HG03520 (cell line): ENCODE data around the gene TTC23L.
A peak's percentile ranks its signal among the peaks of the same experiment; 100 is the strongest.
"Not testable (repeated sequence)": the region's sequence is repeated elsewhere in the genome, so short reads cannot be mapped to it uniquely, and the experiment has no call there.

Experiments used
- ATAC-seq: cut with Tn5 transposase; IDR thresholded peaks from one replicate; pipeline ENCODE4 v1.9.1; 2021; ENCODE audit warnings: mild to moderate bottlenecking, moderate library complexity; ENCODE audit not compliant: unreplicated experiment

The TTC23L gene

GRCh38 chr5:34916518-34916917 lies 77.6 kb downstream of the TTC23L start:
- ATAC-seq, result no peak

- no peak for ATAC-seq
These were observed 79.1 kb downstream of the TTC23L start for GRCh38 chr5:34918025-34918424.

- no peak for ATAC-seq
These were observed 80.1 kb downstream of the TTC23L start for GRCh38 chr5:34919077-34919476.

- ATAC-seq, result not testable (repeated sequence)
These were observed 84.3 kb downstream of the TTC23L start for GRCh38 chr5:34923256-34923655.

GRCh38 chr5:34923694-34924461 lies 84.9 kb downstream of the TTC23L start:
- ATAC-seq, result peak; percentile 74

- ATAC-seq, result no peak
These were observed 85.5 kb downstream of the TTC23L start for GRCh38 chr5:34924462-34924765.

GRCh38 chr5:34926318-34926888 lies 87.4 kb downstream of the TTC23L start:
- ATAC-seq, result no peak

GRCh38 chr5:34927785-34928184 lies 88.8 kb downstream of the TTC23L start:
- ATAC-seq, result no peak

GRCh38 chr5:34928267-34928666 lies 89.3 kb downstream of the TTC23L start:
- no peak for ATAC-seq

- peak; percentile 82 for ATAC-seq
These were observed 90.3 kb downstream of the TTC23L start, which contains the start of gene DNAJC21 for GRCh38 chr5:34929134-34929719. Gene DNAJC21 (plus strand): TSS chr5:34929559. CDS start chr5:34929820, 261 bp downstream.

GRCh38 chr5:34929720-34930461 lies 90.9 kb downstream of the TTC23L start:
- peak; percentile 73 for ATAC-seq

- ATAC-seq, result no peak
These were observed 91.5 kb downstream of the TTC23L start for GRCh38 chr5:34930462-34930844.

GRCh38 chr5:34930870-34931269 lies 91.9 kb downstream of the TTC23L start:
- ATAC-seq, result no peak

GRCh38 chr5:34932947-34933346 lies 94.0 kb downstream of the TTC23L start:
- no peak for ATAC-seq

GRCh38 chr5:34941936-34942335 lies 103.0 kb downstream of the TTC23L start:
- no peak for ATAC-seq

GRCh38 chr5:34944044-34944443 lies 105.1 kb downstream of the TTC23L start:
- no peak for ATAC-seq

- ATAC-seq, result no peak
These were observed 105.6 kb downstream of the TTC23L start for GRCh38 chr5:34944460-34945047.
